ENCODE results near the gene GALM. TPM values are rescaled to one million over a fixed set of nuclear protein-coding genes. Genes with fewer than 3 reads are reported as not detected.

GALM gene
- total and polyA plus RNA-seq, 2 of the 8 experiments (the other 6 are each of a cell fraction or from before 2014, with no cell fraction given): 9.9 to 13.1 TPM

GRCh38 chr2:38783586-38783985, 117.7 kb downstream of the GALM start (continued):
- no peak for TF ChIP-seq RBBP5 (IDR thresholded peaks at IDR 0.05; ENCODE audit: borderline replicate concordance, low read depth, low read length)
- TF ChIP-seq CHD7 (IDR thresholded peaks at IDR 0.05; ENCODE audit: insufficient replicate concordance, low read length): no peak
- TF ChIP-seq YY1 (IDR thresholded peaks at IDR 0.05; ENCODE audit: low read depth, low read length): no peak
- no peak for TF ChIP-seq HDAC2 (IDR thresholded peaks at IDR 0.05; ENCODE audit: borderline replicate concordance in 1 of 2, low read depth in 2 of 2, low read length in 2 of 2)
